NB4 (cell line): ENCODE data around the gene E2F6.

Experiments
- CTCF ChIP-seq: IDR thresholded peaks from one replicate; pipeline ENCODE4 v1.5.1; 2012; ENCODE audit warnings: low read depth, low read length
- POLR2A ChIP-seq: IDR thresholded peaks from 2 replicates; pipeline ENCODE4 v1.6.1; 2011; ENCODE audit warnings: mild to moderate bottlenecking; ENCODE audit not compliant: insufficient read length; ENCODE audit errors: extremely low read depth

- TF ChIP-seq CTCF (no peak), POLR2A (no peak)
Observed at GRCh38 chr2:11467749-11468148, 1.8 kb upstream of the E2F6 start.
